ENCODE measurements around the gene USP48.
"Not testable (repeated sequence)": the region's sequence is repeated elsewhere in the genome, so short reads cannot be mapped to it uniquely, and the experiment has no call there.

The USP48 gene, protein sequence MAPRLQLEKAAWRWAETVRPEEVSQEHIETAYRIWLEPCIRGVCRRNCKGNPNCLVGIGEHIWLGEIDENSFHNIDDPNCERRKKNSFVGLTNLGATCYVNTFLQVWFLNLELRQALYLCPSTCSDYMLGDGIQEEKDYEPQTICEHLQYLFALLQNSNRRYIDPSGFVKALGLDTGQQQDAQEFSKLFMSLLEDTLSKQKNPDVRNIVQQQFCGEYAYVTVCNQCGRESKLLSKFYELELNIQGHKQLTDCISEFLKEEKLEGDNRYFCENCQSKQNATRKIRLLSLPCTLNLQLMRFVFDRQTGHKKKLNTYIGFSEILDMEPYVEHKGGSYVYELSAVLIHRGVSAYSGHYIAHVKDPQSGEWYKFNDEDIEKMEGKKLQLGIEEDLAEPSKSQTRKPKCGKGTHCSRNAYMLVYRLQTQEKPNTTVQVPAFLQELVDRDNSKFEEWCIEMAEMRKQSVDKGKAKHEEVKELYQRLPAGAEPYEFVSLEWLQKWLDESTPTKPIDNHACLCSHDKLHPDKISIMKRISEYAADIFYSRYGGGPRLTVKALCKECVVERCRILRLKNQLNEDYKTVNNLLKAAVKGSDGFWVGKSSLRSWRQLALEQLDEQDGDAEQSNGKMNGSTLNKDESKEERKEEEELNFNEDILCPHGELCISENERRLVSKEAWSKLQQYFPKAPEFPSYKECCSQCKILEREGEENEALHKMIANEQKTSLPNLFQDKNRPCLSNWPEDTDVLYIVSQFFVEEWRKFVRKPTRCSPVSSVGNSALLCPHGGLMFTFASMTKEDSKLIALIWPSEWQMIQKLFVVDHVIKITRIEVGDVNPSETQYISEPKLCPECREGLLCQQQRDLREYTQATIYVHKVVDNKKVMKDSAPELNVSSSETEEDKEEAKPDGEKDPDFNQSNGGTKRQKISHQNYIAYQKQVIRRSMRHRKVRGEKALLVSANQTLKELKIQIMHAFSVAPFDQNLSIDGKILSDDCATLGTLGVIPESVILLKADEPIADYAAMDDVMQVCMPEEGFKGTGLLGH

DNA sequence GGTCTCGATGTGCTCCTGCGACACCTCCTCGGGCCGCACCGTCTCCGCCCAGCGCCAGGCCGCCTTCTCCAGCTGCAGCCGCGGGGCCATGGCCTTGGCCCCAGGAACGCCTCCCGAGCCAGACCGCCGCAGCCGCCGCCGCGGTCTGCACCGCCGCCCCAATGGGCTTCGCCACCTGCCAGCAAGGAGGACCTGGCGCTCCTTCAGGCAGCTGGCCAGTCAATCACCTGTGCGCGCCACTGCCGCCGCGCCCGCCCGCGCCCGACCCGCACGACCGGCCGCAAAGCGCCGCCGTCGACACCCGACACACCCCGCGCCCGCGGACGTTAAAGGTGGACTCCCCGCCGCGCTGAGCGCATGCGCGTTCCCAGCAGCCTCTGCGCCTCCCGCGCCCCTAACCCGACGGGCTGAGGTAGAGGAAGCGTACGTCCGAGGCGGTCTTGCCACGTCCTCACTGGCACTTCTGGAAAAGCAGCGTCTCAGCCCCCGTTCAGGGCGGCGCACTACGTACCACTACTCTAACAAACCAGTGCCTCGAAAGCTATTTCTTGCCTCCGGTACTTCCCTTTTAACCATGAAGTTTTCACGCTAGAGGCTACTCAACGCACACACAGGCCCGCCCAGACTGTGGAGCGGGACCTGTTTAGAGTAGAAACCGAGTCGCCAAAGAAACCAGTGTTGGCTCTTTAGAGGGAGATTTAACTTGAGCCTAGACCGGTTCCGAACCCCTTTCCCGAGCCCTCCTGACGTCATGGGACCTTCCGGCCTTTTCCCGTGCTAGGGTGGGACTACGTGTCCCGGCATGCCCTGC is at the start of gene USP48:
TSS of gene USP48 (minus strand) at position 282 of the 811 bp plus-strand sequence. CDS start at position 90, 192 bp downstream.
- peak; percentile 93 to 96 for DNase-seq

DNA sequence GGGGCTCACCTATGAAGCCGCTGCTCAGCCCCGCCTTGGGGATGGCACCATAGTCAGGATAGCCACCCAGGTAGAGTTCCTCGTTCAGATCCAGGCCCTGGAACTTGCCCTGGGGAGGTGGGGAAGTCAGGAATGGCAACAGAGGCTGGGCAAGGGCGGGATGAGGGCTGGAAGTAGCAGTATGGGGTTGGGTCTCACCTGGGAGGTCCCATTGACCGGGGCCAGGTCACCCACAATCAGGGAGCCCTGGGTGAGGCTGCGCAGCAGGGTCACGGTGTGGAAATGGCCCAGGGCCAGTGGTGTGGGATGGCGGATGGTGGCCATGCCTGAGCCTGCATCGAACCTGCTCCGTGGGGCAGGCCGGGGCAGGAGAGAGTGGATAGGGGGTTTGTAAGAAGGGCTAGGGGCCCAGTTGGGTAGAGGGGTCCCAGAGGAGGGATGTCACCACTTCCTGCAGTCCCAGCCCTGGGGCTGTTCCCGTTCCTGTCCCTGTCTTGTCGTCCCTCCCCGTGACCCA is 48.6 kb upstream of the USP48 start:
- DNase-seq: no peak

DNA sequence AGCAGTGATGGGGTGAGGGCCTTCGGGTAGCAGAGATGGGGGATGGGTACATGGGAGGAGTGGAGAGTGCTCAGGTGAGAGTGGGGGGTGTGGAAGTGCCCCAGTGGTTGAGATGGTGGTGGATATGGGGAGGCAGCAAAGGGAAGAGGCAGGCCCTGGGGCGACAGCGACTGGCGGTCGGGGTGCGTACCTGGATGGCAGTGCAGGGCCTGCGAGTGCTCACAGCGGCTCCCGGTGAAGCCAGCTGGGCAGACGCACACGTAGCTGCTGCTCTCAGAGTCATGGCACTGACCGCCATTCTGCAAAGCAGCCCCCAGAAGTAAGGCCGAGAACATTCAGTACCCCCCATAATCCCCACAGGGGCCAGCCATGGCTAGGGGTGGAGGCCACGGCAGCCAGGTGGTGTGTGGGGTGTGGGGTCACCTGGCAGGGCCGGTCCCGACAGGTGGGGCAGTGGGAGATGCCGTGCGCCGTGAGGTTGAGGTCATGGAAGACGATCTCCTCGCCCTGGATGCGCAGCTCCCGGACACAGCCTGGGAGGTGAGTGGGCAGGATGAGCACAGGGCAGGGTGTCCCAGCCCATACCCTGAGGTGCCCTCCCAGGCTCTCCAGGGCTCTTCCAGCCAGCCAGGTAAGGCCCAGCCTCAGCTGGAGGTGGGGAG is 48.0 kb upstream of the USP48 start:
- no peak for DNase-seq

DNA sequence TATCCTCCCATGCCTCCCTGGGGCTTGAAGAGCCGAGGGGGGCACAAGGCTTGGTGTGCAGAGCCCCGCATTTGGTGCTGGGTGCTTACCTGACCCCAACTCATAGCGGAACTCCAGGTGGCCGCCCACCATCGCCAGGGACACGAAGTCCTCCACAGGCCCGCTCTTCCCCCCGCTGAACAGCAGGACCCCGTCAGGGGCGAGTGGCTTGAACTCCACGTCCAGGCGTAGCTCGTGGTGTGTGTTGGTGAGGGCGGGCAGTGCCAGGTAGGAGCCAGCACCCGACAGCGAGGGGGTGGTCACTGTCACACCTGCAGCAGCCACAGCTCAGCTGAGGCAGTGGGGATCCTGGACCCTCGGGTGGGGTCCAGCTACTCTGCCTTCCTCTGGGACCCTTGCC is 46.3 kb upstream of the USP48 start:
- DNase-seq: no peak

DNA sequence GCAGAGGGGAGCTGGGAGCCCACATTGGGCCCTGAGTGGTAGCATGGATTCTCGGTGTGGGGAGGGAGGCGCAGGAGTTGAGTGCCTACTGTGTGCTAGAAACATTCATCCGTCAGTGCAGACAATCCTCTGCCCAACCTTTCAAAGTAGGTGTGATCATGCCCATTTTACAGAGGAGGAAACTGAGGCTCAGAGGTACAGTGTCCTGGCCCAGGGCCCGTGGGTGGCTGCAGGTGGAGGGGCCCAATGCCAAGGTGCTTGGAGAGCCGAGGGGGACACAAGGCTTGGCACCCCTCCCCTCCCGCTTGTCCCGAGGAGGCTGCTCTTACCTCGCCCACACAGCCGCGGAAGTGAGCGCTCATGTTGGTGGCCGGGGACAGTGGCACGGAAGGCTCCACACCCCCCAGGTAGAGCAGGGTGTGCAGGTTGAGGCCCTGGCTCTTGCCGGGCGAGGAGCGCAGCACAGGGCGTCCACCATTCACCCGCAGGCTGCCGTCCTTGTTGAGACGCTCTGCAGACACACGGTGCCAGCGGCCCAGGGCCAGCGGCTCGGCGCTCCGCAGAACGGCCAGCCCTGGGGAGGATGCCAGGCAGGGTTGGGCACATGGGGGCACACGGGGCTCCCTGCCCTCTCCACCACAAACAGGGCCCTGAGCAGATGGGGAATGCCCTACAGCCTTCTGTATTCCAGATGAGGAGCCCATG is 45.7 kb upstream of the USP48 start:
- no peak for DNase-seq

DNA sequence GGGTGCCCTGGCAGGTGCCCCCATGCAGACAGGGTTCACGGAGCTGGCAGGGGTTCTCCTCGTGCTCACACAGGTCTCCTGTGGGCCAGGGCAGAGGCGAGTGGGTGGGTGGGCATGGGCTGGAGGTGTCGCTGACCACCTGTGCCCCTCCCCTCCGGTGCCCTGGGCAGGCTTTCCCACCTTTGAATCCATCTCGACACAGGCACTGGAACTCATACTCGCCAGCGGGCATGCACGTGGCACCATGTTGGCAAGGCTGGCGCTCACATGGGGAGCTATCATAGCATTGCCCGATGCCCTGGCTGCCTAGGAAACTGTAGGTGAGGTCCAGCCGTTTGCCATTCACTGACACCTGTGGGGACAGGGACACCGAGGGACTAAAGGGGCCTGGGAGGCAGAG is 45.1 kb upstream of the USP48 start:
- DNase-seq: no peak

DNA sequence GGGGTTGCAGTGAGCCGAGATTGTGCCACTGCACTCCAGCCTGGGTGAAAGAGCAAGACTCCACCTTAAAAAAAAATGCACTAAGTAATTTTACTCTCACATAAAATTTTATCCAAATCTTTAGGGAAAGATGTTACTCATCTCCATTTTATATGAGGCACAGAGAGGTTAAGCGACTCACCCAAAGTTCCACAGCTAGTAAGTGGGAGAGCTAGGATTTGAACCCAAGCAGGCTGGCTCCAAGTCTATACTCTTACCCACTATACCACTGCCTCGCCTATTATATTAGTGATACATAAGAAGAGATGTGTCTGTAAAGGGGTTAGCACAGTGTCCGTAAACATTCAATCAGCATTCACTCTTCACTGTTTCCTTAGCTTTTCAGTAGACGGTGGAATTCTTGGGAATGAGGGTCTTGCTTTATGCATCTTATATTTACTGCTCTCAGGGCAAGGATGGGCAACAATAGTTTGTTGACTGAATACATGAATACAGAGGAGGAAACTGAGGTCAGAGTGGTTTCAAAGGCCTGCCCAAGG is 44.3 kb upstream of the USP48 start:
- DNase-seq: no peak

DNA sequence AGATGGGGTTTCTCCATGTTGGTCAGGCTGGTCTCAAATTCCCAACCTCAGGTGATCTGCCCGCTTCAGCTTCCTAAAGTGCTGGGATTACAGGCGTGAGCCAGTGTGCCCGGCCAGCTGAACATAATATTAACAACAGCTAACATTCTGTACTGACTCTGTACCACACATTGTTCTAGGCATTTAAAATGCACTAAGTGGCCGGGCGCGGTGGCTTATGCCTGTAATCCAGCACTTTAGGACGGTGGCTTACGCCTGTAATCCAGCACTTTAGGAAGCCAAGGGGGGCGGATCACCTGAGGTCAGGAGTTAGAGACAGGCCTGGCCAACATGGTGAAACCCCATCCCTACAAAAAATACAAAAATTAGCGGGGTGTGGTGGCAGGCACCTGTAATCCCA is 43.7 kb upstream of the USP48 start:
- DNase-seq: not testable (repeated sequence)

DNA sequence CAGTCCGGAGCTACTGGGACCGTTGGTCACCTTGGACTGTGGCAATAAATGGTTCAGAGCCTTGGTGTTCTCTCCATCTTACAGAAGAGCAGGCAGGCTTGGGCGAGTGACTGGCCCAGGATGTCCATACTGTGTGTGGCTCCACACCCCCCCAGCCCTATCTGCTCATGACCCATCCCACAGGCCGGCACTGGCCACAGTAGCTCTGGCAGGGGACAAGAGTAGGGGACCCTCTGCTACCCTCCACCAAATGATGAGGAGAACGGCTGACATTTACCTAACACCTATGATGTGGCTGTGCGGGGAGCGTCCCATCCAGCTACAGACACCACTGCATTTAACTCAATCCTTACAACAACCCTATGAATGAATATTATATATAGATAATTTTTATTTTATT is 42.4 kb upstream of the USP48 start:
- no peak for DNase-seq

DNA sequence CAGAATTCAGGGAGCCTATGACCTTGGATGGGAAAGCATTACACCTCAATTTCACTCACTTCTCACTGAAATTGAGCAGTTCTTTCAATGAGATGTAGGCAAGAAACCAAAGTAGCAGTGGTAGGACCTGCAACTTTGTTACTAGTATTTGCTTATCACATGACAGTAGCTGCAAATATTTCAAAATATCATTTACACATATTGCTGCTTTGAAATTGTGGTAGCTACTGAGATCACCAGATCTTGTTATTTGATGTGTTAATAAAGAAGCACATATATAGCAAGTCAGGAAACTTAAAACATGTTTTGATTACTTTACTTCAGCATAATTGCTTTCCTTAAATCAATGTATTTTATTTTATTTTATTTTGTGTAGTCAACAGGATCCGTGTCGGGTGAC is 42.0 kb upstream of the USP48 start:
- no peak for DNase-seq

DNA sequence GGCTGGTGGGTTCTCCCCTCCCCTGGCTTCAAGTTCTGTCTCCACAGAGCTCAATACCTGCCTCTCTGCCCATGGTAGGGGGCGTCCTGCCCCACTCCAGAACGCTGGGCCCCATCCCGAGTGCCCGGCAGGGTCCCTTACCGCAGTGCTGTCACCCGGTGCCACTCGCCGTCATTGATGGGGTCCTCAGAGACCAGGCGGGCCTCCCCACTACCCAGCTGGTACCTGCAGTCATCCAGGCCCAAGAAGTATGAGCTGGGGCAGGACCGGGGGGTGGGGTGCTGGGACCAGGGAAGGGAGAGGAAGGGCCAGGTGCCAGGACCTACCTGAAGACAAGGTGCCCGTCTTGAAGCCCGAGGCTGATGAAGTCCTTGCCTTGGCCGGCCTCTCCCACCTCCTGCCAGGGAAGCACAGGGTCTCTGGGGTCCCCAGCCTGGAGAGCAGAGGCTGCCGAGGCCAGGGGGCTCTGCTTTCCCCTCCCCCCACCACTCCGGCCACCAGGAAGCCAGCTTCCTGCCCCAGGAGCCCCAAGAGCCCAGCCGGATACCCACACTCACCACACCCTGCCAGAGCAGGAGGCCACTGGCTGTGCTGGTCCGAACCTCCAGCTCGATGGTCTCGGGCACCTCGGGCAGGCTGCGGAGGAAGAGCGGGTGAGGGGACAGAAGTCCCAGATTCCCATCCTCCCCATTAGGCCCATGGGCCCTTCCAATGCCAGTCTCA is 41.2 kb upstream of the USP48 start:
- no peak for DNase-seq

DNA sequence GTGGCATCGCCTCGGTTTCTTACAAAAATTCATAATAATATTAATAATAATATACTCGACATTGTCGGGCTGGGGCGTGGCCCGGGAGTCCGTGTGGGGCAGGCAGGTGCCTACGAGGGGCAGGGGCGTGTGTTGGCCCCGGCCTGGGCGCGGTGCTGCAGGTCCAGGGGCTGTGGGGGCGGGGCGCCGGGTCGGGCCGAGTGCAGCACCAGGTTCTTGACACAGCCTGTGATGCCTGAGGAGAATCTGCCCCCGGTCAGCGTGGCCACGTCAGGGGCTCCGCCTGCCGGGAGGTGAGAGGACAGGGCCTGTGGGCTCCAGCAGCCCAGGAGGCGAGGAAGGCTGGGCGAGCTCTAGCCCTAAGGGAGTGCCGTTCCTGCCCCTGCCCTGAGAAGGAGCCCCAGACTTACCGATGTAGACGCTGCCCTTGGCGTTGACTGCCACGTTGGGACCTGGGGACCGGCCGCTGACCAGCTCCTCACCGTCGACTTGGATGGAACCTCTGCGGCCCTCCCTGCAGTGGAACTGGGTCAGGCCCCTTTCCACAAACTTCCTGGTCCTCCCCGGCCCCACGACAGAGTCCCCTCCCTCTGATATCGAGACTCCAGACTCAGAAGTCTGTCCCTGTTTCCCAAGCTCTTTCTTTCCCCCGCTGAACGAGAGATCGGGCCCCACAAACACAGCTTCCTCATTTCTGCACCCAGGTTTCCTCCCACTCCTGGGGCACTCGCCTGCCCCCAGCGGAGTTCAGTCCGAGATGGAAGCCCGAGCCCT is 40.4 kb upstream of the USP48 start:
- no peak for DNase-seq

DNA sequence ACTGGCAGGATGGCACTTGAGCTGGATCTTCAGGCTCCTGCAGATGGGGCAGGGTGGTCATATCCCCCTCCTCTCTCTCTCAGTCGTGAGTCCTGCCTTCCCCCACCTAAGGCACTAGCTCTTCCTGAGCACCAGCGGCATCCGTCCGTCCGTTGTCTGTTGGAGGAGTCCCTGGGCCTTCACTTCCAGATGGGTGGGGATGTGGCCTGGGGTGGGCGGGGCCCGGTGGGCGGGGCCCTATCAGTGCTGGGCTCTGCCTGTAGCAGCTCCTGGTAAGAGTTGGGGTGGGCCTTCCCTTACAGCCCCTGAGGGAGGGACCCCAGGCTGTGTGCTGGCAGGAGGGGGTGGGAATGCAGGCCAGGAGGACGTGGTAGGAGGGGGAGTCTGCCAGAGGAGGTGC is 39.4 kb upstream of the USP48 start:
- DNase-seq: no peak

DNA sequence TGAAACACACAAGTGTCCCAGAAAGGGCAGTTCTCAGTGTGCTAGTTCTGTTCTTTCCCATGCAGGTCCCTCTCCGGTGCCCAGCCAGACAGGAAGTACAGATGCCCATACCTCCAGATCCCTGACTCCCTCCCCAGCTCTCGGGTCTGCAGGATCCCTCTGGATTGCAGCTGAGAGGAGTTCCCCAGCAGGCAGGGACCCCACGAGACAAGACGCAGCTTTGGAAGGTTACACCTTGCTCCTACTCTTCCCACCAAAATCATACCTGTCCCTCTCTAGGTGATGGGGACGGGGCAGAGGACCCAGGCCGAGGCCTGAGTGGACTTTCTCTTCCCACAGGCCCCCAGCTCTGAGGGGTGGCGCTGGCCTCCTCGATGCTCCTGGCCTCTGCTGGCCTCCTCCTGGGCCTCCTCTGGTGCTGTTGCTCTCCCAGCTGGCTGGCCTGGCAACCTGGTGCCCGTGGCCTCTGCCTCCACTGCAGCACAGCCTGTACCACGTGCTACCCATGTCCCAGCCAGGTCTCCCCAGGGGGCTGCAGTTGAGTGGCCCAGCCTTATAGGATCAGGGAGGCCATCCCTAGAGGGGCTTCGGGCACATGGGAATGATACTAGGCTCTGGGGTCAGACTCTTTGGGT is 38.6 kb upstream of the USP48 start:
- DNase-seq: no peak

DNA sequence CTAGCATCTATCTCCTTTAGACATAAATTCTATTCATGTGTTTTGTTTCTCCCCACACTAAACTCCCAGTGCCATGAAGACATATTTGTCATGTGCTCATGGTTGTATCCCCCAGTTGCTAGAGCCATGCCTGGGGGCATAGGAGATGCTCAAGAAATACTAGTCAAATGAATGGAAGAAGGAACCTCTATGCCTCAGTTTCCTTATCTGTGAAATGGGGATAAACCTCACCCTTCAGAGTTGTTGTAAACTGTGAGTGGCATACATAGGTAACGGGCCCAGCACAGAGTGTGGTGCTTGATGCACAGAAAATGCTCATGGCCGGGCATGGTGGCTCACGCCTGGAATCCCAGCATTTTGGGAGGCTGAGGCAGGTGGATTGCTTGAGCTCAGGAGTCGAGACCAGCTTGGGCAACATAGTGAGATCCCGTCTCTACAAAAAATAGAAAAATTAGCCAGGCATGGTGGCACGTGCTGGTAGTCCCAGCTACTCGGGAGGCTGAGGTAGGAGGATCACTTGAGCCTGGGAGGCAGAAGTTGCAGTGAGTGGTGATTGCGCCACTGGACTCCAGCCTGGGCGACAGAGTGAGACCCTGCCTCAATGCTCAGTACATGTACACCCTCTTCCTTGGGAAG is 37.8 kb upstream of the USP48 start:
- DNase-seq: no peak

DNA sequence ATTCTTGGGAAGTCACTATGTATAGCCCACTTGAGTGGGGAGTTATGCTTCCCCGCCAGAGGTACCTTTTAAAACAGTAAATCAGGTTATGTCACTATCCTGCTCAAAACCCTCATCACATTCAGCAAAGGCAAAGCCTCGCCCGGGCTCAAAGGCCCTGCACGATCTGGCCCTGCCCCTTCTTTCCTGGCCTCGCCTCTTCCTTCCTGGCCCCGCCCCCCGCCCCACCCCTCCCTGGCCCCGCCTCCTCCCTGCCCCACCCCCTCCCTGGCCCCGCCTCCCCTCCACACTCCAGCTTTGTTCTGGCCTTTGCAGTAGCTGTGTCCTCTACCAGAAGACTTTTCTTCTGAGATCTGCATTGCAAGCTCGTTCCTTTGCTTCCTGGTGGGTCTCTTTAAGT is 35.7 kb upstream of the USP48 start:
- DNase-seq: no peak

DNA sequence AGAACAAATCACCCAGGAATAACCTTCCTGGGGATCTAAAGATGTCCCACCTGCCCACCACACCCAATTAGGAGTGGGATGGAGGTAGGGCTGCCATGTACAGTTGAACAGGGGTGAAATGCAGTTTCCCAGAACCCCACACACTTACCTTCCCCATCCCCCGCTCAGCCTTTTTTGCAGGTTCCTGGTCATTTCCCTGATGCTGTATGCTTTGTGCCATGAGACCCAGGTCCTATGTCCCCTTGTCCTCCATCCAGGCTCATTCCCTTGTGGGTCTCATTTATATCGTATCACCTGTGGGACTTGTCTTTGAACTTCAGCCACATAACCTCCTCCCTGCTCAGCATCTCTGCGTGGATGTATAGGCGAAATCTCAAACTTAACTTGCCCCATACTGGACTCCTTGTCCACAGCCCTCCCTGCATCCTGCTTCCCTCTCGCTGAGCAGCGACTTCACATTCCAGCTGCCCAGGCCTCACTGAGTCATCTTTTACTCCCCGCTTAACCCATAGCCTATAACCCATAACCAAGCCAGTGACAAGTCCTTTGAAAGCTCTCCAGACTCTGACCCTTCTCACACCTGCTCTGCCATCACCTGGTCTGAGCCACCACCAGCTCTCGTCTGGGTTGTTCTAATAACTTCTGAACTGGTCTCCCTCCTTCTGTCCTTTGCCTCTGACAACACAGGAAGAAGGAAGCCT is 33.8 kb upstream of the USP48 start:
- no peak for DNase-seq

Measured in NCI-H2081 (cell line).